MM.1S (cell line): ENCODE measurements around the gene ADK.

ENCODE experiments used
- EZH2 ChIP-seq: fragments of 300-600 bp; sonication (generic); optimal IDR thresholded peaks from 2 replicates; pipeline ENCODE3; 2017; ENCODE audit warnings: low read depth, mild to moderate bottlenecking, antibody characterized with exemption, low read length, mixed read lengths
- EZH2phosphoT487 ChIP-seq: fragments of 300-600 bp; sonication (generic); IDR thresholded peaks from 2 replicates; pipeline ENCODE4 v1.6.1; 2018; ENCODE audit warnings: antibody characterized with exemption, low read length

DNA sequence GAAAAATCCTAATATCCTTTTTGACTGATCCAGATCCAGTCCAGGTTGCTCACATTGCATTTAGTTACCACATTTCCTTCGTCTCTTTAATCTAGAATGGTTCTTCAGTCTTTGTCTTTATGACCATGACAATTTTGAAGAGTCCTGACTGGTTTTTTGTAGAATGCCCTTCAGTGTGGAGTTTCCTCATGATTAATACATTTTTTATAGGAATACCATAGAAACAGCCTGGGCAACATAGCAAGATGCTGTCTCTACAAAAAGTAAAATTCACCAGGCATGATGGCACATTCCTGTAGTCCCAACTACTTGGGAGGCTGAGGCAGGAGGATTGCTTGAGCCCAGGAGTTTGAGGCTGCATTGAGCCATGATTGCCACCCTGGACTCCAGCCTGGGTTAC lies 390.4 kb downstream of the ADK start:
- TF ChIP-seq EZH2 (no peak), EZH2phosphoT487 (no peak)
